ENCODE results near the gene GAB1.

DNA sequence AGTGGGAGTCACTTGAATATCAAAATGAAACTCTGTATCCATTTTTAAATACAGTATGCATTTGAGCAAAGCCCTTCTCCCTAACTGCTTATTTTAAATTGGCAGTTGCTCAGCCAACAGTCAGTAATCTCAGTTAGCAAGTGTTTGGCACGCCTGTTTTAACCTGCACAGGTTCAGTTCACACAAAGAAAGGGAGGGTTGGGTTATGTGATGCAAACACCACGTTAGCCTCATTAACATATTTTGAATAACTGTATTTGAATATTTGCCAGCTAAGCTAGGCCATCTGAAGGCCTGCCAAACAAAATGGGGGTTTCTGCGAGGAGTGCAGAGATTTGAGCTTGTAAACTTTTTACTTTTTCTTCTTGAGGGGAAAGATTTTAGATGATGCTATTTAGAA, 19.8 kb downstream of the GAB1 start:
- TF ChIP-seq, protein P1, sequence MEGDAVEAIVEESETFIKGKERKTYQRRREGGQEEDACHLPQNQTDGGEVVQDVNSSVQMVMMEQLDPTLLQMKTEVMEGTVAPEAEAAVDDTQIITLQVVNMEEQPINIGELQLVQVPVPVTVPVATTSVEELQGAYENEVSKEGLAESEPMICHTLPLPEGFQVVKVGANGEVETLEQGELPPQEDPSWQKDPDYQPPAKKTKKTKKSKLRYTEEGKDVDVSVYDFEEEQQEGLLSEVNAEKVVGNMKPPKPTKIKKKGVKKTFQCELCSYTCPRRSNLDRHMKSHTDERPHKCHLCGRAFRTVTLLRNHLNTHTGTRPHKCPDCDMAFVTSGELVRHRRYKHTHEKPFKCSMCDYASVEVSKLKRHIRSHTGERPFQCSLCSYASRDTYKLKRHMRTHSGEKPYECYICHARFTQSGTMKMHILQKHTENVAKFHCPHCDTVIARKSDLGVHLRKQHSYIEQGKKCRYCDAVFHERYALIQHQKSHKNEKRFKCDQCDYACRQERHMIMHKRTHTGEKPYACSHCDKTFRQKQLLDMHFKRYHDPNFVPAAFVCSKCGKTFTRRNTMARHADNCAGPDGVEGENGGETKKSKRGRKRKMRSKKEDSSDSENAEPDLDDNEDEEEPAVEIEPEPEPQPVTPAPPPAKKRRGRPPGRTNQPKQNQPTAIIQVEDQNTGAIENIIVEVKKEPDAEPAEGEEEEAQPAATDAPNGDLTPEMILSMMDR (IDR thresholded peaks at IDR 0.05): no peak
- no peak for TF ChIP-seq EZH2 (IDR thresholded peaks at IDR 0.05; ENCODE audit: borderline replicate concordance, insufficient read depth, low read depth, low read length, poor library complexity, severe bottlenecking)
